Kidney epithelial cell (primary cell): ENCODE measurements around the gene DMGDH. TPM values are rescaled to one million over a fixed set of nuclear protein-coding genes. Genes with fewer than 3 reads are reported as not detected.
A peak's percentile ranks its signal among the peaks of the same experiment; 100 is the strongest.

ENCODE experiments used
- DNase-seq: peaks from one replicate; pipeline ENCODE4 v3.0.0-alpha.2; 2010; ENCODE audit warnings: low read depth
- H3K27me3 ChIP-seq: 2 replicates; pipeline ENCODE4 v1.6.0; 2011; ENCODE audit warnings: low read length; ENCODE audit not compliant: control insufficient read depth, insufficient read depth
- H3K36me3 ChIP-seq: 2 replicates; pipeline ENCODE4 v1.5.1; 2011; ENCODE audit warnings: low read length; ENCODE audit not compliant: control insufficient read depth, insufficient read depth
- H3K4me3 ChIP-seq: 2 replicates; pipeline ENCODE4 v1.5.1; 2011; ENCODE audit warnings: low read depth, mild to moderate bottlenecking, control low read depth, low read length
- CTCF ChIP-seq: IDR thresholded peaks from 2 replicates; pipeline ENCODE4 v1.5.1; 2011; ENCODE audit warnings: mild to moderate bottlenecking, moderate library complexity, low read length, control low read depth, inconsistent platforms; ENCODE audit not compliant: insufficient read depth, poor library complexity, severe bottlenecking
- total RNA-seq: library from RNA; depleted of rRNA; stranded (reverse); fragments of >200 nt; gene quantifications from 2 replicates; pipeline ENCODE4 v1.2.3, GENCODE V29; 2015

The DMGDH gene
- total RNA-seq, 1 donor from 2014 or later, result 4.2 TPM

- no peak for TF ChIP-seq CTCF
- no peak for DNase-seq
- Histone ChIP-seq H3K27me3 (no peaks in the 10 kb centered on the region), H3K36me3 (no peaks in the 10 kb centered on the region), H3K4me3 (no peak overlapping the region)
Observed at GRCh38 chr5:79088507-79088906, 19.0 kb upstream of the DMGDH start.

GRCh38 chr5:79086116-79086515 is 16.6 kb upstream of the DMGDH start:
- H3K36me3 ChIP-seq, result no peaks in the 10 kb centered on the region
- TF ChIP-seq CTCF, result no peak
- H3K4me3 ChIP-seq, result no peak overlapping the region
- H3K27me3 ChIP-seq, result no peaks in the 10 kb centered on the region
- DNase-seq, result no peak

GRCh38 chr5:79081779-79082178 is 12.3 kb upstream of the DMGDH start:
- no peak for DNase-seq
- TF ChIP-seq CTCF, result no peak
- Histone ChIP-seq H3K27me3 (no peaks in the 10 kb centered on the region), H3K4me3 (no peak overlapping the region), H3K36me3 (no peaks in the 10 kb centered on the region)

GRCh38 chr5:79080804-79081203 is 11.3 kb upstream of the DMGDH start:
- H3K27me3 ChIP-seq, result no peaks in the 10 kb centered on the region

GRCh38 chr5:79077680-79078365 is 8.3 kb upstream of the DMGDH start:
- peak; percentile 31 for DNase-seq
- Histone ChIP-seq H3K4me3 (no peak overlapping the region), H3K36me3 (no peaks in the 10 kb centered on the region), H3K27me3 (no peaks in the 10 kb centered on the region)
- TF ChIP-seq CTCF, result no peak

More at GRCh38 chr5:79080804-79081203, 11.3 kb upstream of the DMGDH start:
- DNase-seq, result no peak
- H3K4me3 ChIP-seq, result no peak overlapping the region
- TF ChIP-seq CTCF, result no peak
- H3K36me3 ChIP-seq, result no peaks in the 10 kb centered on the region

GRCh38 chr5:79076819-79077218 is 7.3 kb upstream of the DMGDH start:
- Histone ChIP-seq H3K27me3 (no peaks in the 10 kb centered on the region), H3K36me3 (no peaks in the 10 kb centered on the region), H3K4me3 (no peak overlapping the region)
- no peak for DNase-seq
- no peak for TF ChIP-seq CTCF
